Erythroblast (primary cell): ENCODE measurements around the gene CALML5.

Experiments used
- GATA1 ChIP-seq: IDR thresholded peaks from 2 replicates; pipeline ENCODE4 v1.6.1; 2011; ENCODE audit warnings: low read depth, mild to moderate bottlenecking, control low read depth, low read length, moderate library complexity
- POLR2A ChIP-seq: IDR thresholded peaks from 2 replicates; pipeline ENCODE4 v1.6.1; 2011; ENCODE audit warnings: mild to moderate bottlenecking, low read length

DNA sequence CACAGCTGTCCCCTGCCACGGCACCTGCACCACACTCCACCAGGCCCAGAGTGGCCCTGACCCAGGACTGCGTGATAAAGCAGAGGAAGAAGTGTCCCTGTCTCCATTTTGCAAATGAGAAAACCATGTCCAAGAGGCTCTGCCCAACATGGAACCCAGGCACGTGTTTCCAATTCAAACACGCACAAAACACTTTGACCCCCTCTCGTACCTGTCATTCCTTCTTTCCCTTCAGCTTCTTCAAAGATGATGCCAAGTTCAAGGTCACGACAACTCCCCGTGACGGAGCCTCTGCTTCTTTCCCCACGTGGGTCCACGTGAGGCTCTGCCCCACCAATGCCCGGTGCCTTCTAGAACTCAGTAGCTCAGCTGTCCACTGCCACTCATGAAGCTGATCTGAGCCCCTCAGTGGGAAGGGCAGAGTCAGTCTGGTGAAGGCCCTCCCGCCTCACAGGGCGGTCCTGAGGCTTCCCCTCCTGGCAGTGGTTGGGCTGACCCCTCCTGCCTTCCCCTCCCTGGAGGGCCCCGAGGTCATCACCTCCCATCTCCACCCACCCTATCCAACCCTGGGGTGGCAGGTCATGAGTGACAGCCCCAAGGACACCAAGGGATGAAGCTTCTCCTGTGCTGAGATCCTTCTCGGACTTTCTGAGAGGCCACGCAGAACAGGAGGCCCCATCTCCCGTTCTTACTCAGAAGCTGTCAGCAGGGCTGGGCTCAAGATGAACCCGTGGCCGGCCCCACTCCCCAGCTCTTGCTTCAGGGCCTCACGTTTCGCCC, 19.0 kb downstream of the CALML5 start:
- TF ChIP-seq POLR2A (no peak), GATA1 (no peak)
